DND-41 (cell line): Measurements from ENCODE around the gene CFAP90.

ENCODE experiments used
- CTCF ChIP-seq: IDR thresholded peaks from 2 replicates; pipeline ENCODE4 v1.5.1; 2012; ENCODE audit warnings: borderline replicate concordance, low read length, moderate library complexity, mild to moderate bottlenecking; ENCODE audit not compliant: poor library complexity, severe bottlenecking; ENCODE audit errors: extremely low read depth
- EZH2 ChIP-seq: IDR thresholded peaks from 3 replicates; pipeline ENCODE4 v1.6.1; 2012; ENCODE audit warnings: borderline replicate concordance, low read depth, mild to moderate bottlenecking, moderate library complexity, low read length, inconsistent platforms; ENCODE audit not compliant: severe bottlenecking

- TF ChIP-seq CTCF (no peak), EZH2 (no peak)
These were observed 43.5 kb upstream of the CFAP90 start for GRCh38 chr5:7894439-7894838.
